Cerebellar nuclear complex (tissue), 1 donor: ENCODE measurements around the gene CALR.
A peak's percentile ranks its signal among the peaks of the same experiment; 100 is the strongest.
"Not testable (repeated sequence)": the region's sequence is repeated elsewhere in the genome, so short reads cannot be mapped to it uniquely, and the experiment has no call there.

ENCODE experiments used
- DNase-seq, 2 experiments: peaks; one replicate each; lab custom pipeline; 2025; lab: John Stamatoyannopoulos, UW

CALR gene

GRCh38 chr19:12937927-12938778, at the start of gene CALR:
CALR (plus strand) TSS chr19:12938609; CDS start chr19:12938680, 71 bp downstream.
- peak; percentile 98 for DNase-seq

- not testable (repeated sequence) for DNase-seq
Measured at GRCh38 chr19:12890299-12890786, 48.1 kb upstream of the CALR start.

GRCh38 chr19:12890787-12891552, 47.4 kb upstream of the CALR start, which contains the start of gene GCDH:
GCDH (plus strand) TSS chr19:12891160; CDS start chr19:12891305, 145 bp downstream.
- DNase-seq = peak; percentile 93 to 99

- no peak for DNase-seq
Measured at GRCh38 chr19:12891553-12892021, 46.8 kb upstream of the CALR start.

DNA sequence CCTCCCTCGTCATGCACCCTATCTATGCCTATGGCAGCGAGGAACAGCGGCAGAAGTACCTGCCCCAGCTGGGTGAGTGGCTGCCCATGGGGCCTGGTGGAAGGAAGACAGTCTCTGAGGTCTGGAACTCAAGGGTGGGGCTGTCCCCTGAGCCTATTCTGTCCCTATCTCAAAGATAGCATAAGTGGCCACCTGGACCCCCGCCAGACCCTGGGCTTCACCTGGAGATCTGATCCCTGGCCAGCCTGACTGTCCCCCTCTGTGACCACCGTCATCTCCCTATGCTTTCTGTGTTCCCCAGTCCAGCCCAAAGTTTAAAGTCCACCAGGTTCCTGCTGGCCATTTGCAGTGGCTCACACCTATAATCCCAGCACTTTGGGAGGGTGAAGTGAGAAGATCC, 44.8 kb upstream of the CALR start:
- DNase-seq = no peak

DNA sequence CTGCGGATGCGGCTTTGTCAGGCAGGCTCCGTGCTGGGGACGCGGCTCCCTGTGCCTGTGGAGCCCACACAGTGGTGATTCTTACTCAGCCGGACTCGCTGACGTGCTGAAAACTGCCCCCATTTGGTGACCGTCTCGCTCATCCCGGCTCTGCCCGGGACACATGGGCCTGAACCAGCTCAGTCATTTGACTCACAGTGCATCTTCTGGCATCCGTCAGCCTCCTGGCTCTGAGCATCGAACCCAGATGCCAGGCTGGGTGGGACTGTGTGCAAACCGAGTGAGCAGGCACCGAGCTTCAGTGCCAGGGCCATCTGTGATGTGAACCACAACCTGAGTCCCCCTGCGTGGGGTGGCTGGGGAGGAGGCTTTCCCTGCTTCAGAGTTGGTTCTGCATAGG, 41.9 kb upstream of the CALR start:
- peak in 1 of 2 experiments; percentile 36 for DNase-seq

- no peak for DNase-seq
Measured at GRCh38 chr19:12899891-12900518, 38.4 kb upstream of the CALR start.

DNA sequence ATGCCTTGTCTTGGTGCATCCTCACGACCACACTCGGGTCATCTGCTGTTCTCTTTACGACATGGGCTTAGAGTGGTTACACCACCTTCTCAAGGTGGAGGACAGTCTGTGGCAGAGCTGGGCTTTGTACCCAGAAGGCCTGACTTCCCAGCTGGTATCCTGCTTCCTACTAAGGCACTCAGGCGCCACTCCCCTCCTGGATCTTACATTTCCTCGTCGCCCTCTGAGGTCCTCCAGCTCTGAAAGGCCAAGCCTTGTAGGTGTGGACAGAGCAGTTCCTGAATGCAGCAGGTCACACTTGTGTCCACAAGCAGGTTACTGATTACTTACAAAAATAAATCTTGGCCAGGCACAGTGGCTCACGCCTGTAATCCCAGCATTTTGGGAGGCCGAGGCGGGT, 31.2 kb upstream of the CALR start:
- DNase-seq = no peak

DNA sequence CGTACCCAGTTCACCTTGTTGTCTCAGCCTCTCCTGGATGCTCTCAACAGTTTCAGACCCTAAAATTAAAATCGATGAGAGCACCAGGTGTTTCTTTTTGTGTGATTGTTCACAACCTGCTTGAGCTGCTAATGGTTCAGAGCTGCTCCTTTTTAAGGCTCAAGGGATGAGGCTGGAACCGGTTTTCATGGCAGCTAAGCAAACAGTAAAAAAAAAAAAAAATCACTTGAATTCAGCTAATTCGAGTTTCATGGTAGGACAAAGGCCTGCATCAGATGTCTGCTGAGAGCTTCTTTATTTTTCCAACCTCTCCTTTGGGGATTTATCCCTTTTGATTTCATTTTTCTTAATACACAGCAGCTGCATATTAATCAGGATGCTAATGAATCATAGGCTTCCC, 25.8 kb upstream of the CALR start:
- no peak for DNase-seq

DNA sequence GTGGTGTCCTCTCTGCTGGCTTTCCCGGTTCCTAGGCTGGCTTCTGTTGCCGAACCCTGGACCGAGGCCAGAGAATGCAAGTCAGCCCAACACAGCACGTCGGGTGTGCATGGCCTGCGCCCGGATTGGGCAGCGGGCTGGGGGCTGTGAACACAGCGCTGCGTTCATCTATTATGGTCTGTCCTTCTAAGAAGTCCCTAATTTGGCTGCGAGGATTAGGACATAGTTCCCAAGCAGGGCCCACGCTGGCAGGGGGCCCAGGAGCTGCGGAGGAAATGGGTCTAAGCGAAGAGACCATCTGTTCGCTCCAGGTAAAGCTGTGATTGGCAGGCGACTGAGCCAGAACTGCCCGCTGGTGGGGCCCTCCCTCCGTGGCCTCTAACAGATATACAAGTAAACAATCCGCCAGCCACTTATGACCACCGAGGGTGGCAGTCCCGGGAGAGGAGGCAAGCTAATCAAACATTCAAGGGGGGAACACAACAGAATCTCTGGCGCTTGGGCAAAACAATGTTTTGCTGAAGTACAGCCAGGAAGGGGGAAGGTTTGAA, 25.3 kb upstream of the CALR start:
- DNase-seq = peak; percentile 83 to 89

GRCh38 chr19:12913851-12914690, 24.3 kb upstream of the CALR start:
- no peak for DNase-seq

DNA sequence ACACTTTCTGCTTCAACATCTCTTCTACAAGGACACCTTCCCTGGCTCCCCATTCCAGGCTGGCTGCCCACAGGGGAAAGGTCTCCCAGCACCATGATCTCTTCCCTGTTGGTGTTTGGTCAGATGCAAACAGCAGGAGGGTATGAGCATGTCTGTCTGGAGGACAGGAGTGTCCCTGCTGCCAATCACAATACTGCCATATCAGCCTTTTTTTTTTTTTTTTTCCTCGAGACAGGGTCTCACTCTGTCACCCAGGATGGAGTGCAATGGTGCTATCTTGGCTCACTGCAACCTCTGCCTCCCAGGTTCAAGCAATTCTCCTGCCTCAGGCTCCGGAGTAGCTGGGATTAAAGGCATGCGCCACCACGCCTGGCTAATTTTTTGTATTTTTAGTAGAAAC, 22.5 kb upstream of the CALR start:
- not testable (repeated sequence) for DNase-seq

- no peak for DNase-seq
Measured at GRCh38 chr19:12918253-12918652, 20.2 kb upstream of the CALR start.

DNA sequence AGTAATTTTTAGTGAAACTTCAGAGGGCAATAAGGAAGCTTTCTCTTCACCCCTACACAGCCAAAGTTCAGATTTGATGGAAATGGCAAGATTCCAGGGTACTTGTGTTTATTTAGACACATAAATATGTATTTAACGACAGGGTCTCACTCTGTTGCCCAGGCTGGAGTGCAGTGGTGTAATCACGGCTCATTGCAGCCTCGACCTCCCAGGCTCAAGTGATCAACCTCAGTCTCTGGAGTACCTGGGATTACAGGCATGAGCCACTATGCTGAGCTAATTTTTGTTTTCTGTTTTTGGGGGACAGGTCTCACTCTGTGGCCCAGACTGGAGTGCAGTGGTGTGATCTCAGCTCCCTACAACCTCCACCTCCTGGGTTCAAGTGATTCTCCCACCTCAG, 17.4 kb upstream of the CALR start:
- DNase-seq = no peak

DNA sequence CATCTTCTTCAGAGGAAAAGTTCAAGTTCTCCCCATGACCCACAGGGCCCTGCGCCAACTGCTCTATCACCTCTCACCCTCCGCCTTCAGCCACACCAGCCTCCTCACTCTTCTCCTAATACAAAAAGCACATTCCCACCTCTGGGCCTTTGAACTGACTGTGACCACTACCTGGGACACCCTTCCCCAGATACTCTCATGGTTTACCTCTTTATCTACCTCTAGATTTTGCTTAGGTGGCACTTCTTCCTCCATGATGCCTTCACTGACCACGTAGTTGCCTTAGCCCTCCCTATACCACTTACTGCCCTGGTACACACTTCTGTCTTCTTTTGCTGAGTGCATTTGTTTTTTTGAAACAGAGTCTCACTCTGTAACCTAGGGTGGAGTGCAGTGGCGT, 15.4 kb upstream of the CALR start:
- no peak for DNase-seq

- no peak for DNase-seq
Measured at GRCh38 chr19:12924621-12925310, 13.6 kb upstream of the CALR start.

GRCh38 chr19:12930002-12930645, 8.3 kb upstream of the CALR start:
- no peak for DNase-seq

DNA sequence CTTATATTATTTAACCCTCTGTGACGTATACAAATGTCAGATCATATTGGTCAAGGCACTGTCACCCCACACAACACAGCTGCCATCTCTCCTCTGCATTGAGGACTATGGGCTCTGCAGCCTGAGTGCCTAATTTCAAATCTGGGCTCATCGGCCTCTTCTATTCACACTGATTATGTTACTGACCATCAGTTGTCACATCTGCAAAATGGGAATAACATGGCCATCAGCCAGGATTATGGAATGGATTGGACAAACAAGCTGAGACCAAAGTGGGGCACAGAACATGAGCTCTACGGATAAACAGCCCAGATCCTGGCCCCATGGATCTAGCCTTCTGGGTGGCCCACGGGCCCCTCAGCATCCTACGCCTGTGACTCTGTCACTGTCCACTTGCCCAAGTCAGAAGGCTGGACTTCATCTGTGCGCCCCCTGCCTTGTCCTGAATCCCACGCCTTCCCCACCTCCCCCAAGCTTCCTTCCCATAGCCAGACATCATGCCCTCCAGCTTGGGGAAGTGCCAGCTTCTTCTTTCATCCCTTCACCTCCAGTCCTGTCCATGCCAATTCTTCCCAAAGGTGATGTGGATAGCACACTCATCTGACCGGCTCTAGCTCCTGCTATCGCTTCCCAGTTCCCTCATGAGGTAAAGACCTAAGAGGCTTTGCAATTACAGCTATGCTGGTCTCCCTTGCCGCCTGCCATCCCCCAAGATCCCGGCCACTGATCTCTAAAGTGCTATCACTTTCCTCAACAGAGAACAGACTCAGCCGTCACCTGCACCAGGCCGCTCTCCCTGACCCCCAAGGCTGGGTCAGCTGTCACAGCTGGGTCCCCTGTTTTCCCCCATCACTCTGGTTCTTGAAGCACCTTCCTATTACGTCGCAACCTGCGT, 5.8 kb upstream of the CALR start:
- no peak for DNase-seq
